ENCODE results near the gene NDST3. TPM values are rescaled to one million over a fixed set of nuclear protein-coding genes. Genes with fewer than 3 reads are reported as not detected.

The NDST3 gene
- total RNA-seq, 4 donors from 2014 or later: under 0.01 TPM; not detected in 3

DNA sequence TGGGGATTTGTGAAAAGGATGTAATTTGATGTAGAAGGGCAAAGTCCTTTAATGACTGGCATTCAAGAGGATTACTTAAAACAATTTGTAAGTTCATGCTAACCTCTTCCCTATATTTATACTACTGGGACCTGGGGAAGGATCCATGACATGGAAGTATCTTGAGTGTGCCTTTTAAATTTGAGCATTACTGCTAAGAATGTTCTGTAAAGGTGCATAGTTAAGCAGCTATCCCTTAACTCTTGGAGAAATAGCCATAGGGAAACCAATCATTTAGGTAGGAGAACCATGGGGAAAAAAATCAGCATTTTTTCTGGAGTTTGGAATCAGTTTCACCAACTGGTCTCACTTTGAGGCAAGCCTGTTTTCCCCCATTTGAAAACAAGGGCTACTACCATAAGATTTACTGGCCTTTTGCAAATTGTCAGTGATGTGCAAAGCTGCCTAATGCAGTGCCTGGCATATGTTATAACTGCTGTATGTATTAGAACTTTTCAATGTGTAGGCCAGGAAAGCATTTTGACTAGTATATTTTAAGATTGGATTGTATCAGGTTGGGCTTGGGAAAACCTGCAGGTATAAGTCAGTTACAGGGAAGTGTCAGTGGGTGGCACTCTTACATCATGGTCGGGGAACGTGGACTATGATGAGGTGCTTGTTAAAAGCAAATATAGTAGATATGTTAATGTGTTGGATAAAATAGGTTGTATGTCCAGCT, 246.4 kb downstream of the NDST3 start:
- no peaks in the 10 kb centered on the region for H3K27me3 ChIP-seq
- H3K9me3 ChIP-seq: no peaks in the 10 kb centered on the region
- peaks cover 0 to 23% (median 9%) of the 10 kb centered on the region in 4 donors for H3K36me3 ChIP-seq
- 8% methylated on average over 2 of the region's 2 CpGs for WGBS
- no peak for TF ChIP-seq EP300 (IDR thresholded peaks at IDR 0.05)
- TF ChIP-seq, protein P1, sequence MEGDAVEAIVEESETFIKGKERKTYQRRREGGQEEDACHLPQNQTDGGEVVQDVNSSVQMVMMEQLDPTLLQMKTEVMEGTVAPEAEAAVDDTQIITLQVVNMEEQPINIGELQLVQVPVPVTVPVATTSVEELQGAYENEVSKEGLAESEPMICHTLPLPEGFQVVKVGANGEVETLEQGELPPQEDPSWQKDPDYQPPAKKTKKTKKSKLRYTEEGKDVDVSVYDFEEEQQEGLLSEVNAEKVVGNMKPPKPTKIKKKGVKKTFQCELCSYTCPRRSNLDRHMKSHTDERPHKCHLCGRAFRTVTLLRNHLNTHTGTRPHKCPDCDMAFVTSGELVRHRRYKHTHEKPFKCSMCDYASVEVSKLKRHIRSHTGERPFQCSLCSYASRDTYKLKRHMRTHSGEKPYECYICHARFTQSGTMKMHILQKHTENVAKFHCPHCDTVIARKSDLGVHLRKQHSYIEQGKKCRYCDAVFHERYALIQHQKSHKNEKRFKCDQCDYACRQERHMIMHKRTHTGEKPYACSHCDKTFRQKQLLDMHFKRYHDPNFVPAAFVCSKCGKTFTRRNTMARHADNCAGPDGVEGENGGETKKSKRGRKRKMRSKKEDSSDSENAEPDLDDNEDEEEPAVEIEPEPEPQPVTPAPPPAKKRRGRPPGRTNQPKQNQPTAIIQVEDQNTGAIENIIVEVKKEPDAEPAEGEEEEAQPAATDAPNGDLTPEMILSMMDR (IDR thresholded peaks at IDR 0.05): peak; percentile 33 to 53 (median 49)
- TF ChIP-seq POLR2A (IDR thresholded peaks at IDR 0.05; ENCODE audit: low read depth): no peak
- H3K4me3 ChIP-seq: no peak overlapping the region
- peaks cover 21 to 36% (median 27%) of the 10 kb centered on the region in 4 donors for H3K4me1 ChIP-seq
- no peak for DNase-seq (ENCODE audit: extremely low spot score)
- no peak overlapping the region for H3K27ac ChIP-seq (replicated peaks in 1 of 4)
- intact Hi-C loops (cut with DNase I): loop anchor here (5.0 to 10.0 kb wide), 2 partner anchors 72 to 404 kb away; partner anchors contain the start of genes METTL14 and PRSS12

GRCh38 chr4:118281611-118282442, 247.5 kb downstream of the NDST3 start:
- H3K4me1 ChIP-seq: peaks cover 21 to 36% (median 27%) of the 10 kb centered on the region in 4 donors
- intact Hi-C loops (cut with DNase I): loop anchor here (5.0 to 10.0 kb wide), 2 partner anchors 70 to 403 kb away; partner anchors contain the start of genes METTL14 and PRSS12
- WGBS: 66% methylated on average over 9 of the region's 9 CpGs
- H3K36me3 ChIP-seq: peaks cover 0 to 23% (median 9%) of the 10 kb centered on the region in 4 donors
- H3K27ac ChIP-seq (replicated peaks in 1 of 4): no peak overlapping the region
- no peaks in the 10 kb centered on the region for H3K9me3 ChIP-seq
- no peaks in the 10 kb centered on the region for H3K27me3 ChIP-seq
- no peak for DNase-seq (ENCODE audit: extremely low spot score)
- TF ChIP-seq POLR2A (IDR thresholded peaks at IDR 0.05; ENCODE audit: low read depth): no peak
- no peak for TF ChIP-seq EP300 (IDR thresholded peaks at IDR 0.05)
- no peak for TF ChIP-seq POLR2AphosphoS5 (IDR thresholded peaks at IDR 0.05)
- TF ChIP-seq, protein P1 (IDR thresholded peaks at IDR 0.05): no peak
- H3K4me3 ChIP-seq: no peak overlapping the region

- H3K36me3 ChIP-seq: peaks cover 0 to 23% (median 9%) of the 10 kb centered on the region in 4 donors
- 68% methylated on average over 4 of the region's 4 CpGs for WGBS
- no peaks in the 10 kb centered on the region for H3K9me3 ChIP-seq
- H3K27ac ChIP-seq (replicated peaks in 1 of 4): no peak overlapping the region
- H3K4me3 ChIP-seq: no peak overlapping the region
- TF ChIP-seq POLR2A (IDR thresholded peaks at IDR 0.05; ENCODE audit: low read depth): no peak
- TF ChIP-seq POLR2AphosphoS5 (IDR thresholded peaks at IDR 0.05): no peak
- no peak for TF ChIP-seq EP300 (IDR thresholded peaks at IDR 0.05)
- TF ChIP-seq, protein P1 (IDR thresholded peaks at IDR 0.05): no peak
- intact Hi-C loops (cut with DNase I): loop anchor here (5.0 to 10.0 kb wide), 2 partner anchors 70 to 402 kb away; partner anchors contain the start of genes METTL14 and PRSS12
- DNase-seq (ENCODE audit: extremely low spot score): no peak
- H3K4me1 ChIP-seq: peaks cover 21 to 36% (median 26%) of the 10 kb centered on the region in 4 donors
- no peaks in the 10 kb centered on the region for H3K27me3 ChIP-seq
These were observed 248.4 kb downstream of the NDST3 start for GRCh38 chr4:118282692-118283091.

DNA sequence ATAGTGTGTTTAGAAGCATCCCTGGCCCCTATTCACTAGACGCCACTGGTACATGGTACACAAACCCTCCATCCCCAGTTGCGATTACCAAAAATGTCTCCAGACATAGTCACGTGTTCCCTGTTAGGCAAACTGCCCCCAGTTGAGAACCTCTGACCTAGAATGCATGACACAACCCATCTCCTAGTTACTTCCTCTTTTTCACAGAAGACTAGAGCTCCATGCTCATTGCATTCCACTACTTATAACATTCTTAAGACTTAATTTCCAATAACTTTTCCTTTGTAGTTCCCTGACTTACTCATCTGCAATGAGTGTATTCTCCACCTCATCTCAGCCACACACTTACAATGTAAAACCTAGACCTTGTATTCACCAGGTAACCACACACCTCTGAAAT, 249.9 kb downstream of the NDST3 start:
- no peak overlapping the region for H3K27ac ChIP-seq (replicated peaks in 1 of 4)
- H3K36me3 ChIP-seq: peaks cover 0 to 23% (median 9%) of the 10 kb centered on the region in 4 donors
- WGBS: 78% methylated on average over 3 of the region's 3 CpGs
- intact Hi-C loops (cut with DNase I): loop anchor here (5.0 to 10.0 kb wide), 2 partner anchors 68 to 401 kb away; partner anchors contain the start of genes METTL14 and PRSS12
- no peak overlapping the region for H3K4me3 ChIP-seq
- no peak for TF ChIP-seq POLR2AphosphoS5 (IDR thresholded peaks at IDR 0.05)
- no peak for TF ChIP-seq EP300 (IDR thresholded peaks at IDR 0.05)
- TF ChIP-seq POLR2A (IDR thresholded peaks at IDR 0.05; ENCODE audit: low read depth): no peak
- TF ChIP-seq, protein P1 (IDR thresholded peaks at IDR 0.05): no peak
- H3K9me3 ChIP-seq: no peaks in the 10 kb centered on the region
- H3K4me1 ChIP-seq: peaks cover 21 to 31% (median 23%) of the 10 kb centered on the region in 4 donors
- DNase-seq (ENCODE audit: extremely low spot score): no peak
- H3K27me3 ChIP-seq: no peaks in the 10 kb centered on the region

Measured in esophagus muscularis mucosa (tissue), 4 donors.